OCI-LY3 (cell line): ENCODE data around the gene ORM1.
A peak's percentile ranks its signal among the peaks of the same experiment; 100 is the strongest.

Experiments
- H2AFZ ChIP-seq: fragments of 200-600, 300-600 bp; shearing (Covaris generic); 2 replicates; pipeline ENCODE4 v1.6.0; 2014; ENCODE audit warnings: antibody characterized with exemption, low read depth, low read length
- H3K27ac ChIP-seq: fragments of 200-600, 300-600 bp; sonication (generic); 2 replicates; pipeline ENCODE4 v1.5.1; 2014; ENCODE audit warnings: mild to moderate bottlenecking, low read length, moderate library complexity, mixed read lengths
- H3K27me3 ChIP-seq: fragments of 200-600, 300-600 bp; sonication (generic); 2 replicates; pipeline ENCODE4 v1.6.1; 2014; ENCODE audit warnings: low read depth, low read length, mixed read lengths
- H3K36me3 ChIP-seq: fragments of 200-600, 300-600 bp; sonication (generic); replicated peaks from 2 replicates; pipeline ENCODE3; 2014; ENCODE audit warnings: low read depth, low read length, mixed read lengths
- H3K4me1 ChIP-seq: fragments of 300-600, 200-600 bp; sonication (generic); 2 replicates; pipeline ENCODE4 v1.6.1; 2014; ENCODE audit warnings: low read length, mixed read lengths
- H3K4me2 ChIP-seq: fragments of 200-600, 300-600 bp; sonication (generic); 2 replicates; pipeline ENCODE4 v1.6.1; 2014; ENCODE audit warnings: low read length, mixed read lengths
- H3K4me3 ChIP-seq: fragments of 300-600, 200-600 bp; sonication (generic); 2 replicates; pipeline ENCODE4 v1.5.1; 2014; ENCODE audit warnings: antibody characterized with exemption, mild to moderate bottlenecking, low read length, moderate library complexity
- H3K79me2 ChIP-seq: fragments of 300-600, 200-600 bp; shearing (Covaris generic); 2 replicates; pipeline ENCODE4 v1.6.1; 2014; ENCODE audit warnings: mild to moderate bottlenecking, low read length, mixed read lengths
- H3K9ac ChIP-seq: fragments of 300-600, 200-600 bp; shearing (Covaris generic); 2 replicates; pipeline ENCODE4 v1.6.0; 2014; ENCODE audit warnings: mild to moderate bottlenecking, low read length, moderate library complexity
- H3K9me3 ChIP-seq: fragments of 200-600, 300-600 bp; shearing (Covaris generic); 2 replicates; pipeline ENCODE4 v1.6.1; 2014; ENCODE audit warnings: low read length, mixed read lengths; ENCODE audit not compliant: insufficient read depth
- H4K20me1 ChIP-seq: fragments of 200-600, 300-600 bp; sonication (generic); 2 replicates; pipeline ENCODE4 v1.6.1; 2016; ENCODE audit warnings: low read length, mixed read lengths; ENCODE audit not compliant: insufficient read depth
- CTCF ChIP-seq: fragments of 200-600, 300-600 bp; sonication (generic); IDR thresholded peaks from 2 replicates; pipeline ENCODE4 v1.5.1; 2014; ENCODE audit warnings: antibody characterized with exemption, low read length, low read depth
- EZH2phosphoT487 ChIP-seq: fragments of 200-600 bp; shearing (Covaris generic); IDR thresholded peaks from 2 replicates; pipeline ENCODE4 v1.6.1; 2018; ENCODE audit warnings: antibody characterized with exemption, mixed run types, low read depth

Gene ORM1

GRCh38 chr9:114371343-114371944 is 48.5 kb downstream of the ORM1 start:
- H2AFZ ChIP-seq, result no peak overlapping the region
- H3K4me2 ChIP-seq, result peak overlapping the region; percentile 92
- H3K9me3 ChIP-seq, result no peaks in the 10 kb centered on the region
- H3K4me3 ChIP-seq, result peak overlapping the region; percentile 23; the same call in 1 of the 2 replicates
- H3K27ac ChIP-seq, result peak overlapping the region; percentile 96
- peak overlapping the region; percentile 91 for H3K9ac ChIP-seq
- H3K27me3 ChIP-seq, result no peaks in the 10 kb centered on the region
- H4K20me1 ChIP-seq, result peaks cover 7% of the 10 kb centered on the region; the same call in 1 of the 2 replicates
- peaks cover 69% of the 10 kb centered on the region for H3K36me3 ChIP-seq
- no peak for TF ChIP-seq CTCF
- no peak for TF ChIP-seq EZH2phosphoT487
- H3K79me2 ChIP-seq, result peaks cover 77% of the 10 kb centered on the region
- H3K4me1 ChIP-seq, result peaks cover 92% of the 10 kb centered on the region

- Histone ChIP-seq H3K4me3 (peak overlapping the region; percentile 23; the same call in 1 of the 2 replicates), H2AFZ (no peak overlapping the region), H3K27me3 (no peaks in the 10 kb centered on the region), H3K4me1 (peaks cover 85% of the 10 kb centered on the region), H4K20me1 (peaks cover 7% of the 10 kb centered on the region; the same call in 1 of the 2 replicates), H3K4me2 (peak overlapping the region; percentile 92), H3K9ac (peak overlapping the region; percentile 91), H3K9me3 (no peaks in the 10 kb centered on the region), H3K36me3 (peaks cover 72% of the 10 kb centered on the region), H3K27ac (peak overlapping the region; percentile 96), H3K79me2 (peaks cover 82% of the 10 kb centered on the region)
- TF ChIP-seq CTCF, result no peak
- no peak for TF ChIP-seq EZH2phosphoT487
These were observed 49.3 kb downstream of the ORM1 start for GRCh38 chr9:114371973-114372917.

GRCh38 chr9:114372921-114373448 is 50.1 kb downstream of the ORM1 start:
- Histone ChIP-seq H3K9me3 (no peaks in the 10 kb centered on the region), H3K4me1 (peaks cover 81% of the 10 kb centered on the region), H2AFZ (no peak overlapping the region), H3K4me3 (peak overlapping the region; percentile 23; the same call in 1 of the 2 replicates), H4K20me1 (peaks cover 8% of the 10 kb centered on the region; the same call in 1 of the 2 replicates), H3K27ac (peak overlapping the region; percentile 96), H3K79me2 (peaks cover 82% of the 10 kb centered on the region), H3K4me2 (peak overlapping the region; percentile 92), H3K9ac (peak overlapping the region; percentile 91), H3K36me3 (peaks cover 71% of the 10 kb centered on the region), H3K27me3 (no peaks in the 10 kb centered on the region)
- TF ChIP-seq EZH2phosphoT487 (no peak), CTCF (no peak; the same call in 1 of the 2 replicates)
